Stimulated activated effector memory CD8-positive, alpha-beta T cell treated with anti-CD3 and anti-CD28 coated beads, Interleukin-12 subunit alpha, Interleukin-12 subunit beta, amount 100 ng/mL, for 72 hours (primary cell): ENCODE data around the gene IGSF21.

ENCODE experiments used
- ATAC-seq: fragments of 150-1000 bp; cut with Tn5 transposase; 2 replicates; pipeline ENCODE4 v1.10.0; 2021
- DNase-seq, 2 donors: peaks; one replicate each; pipeline ENCODE4 v3.0.0; 2021 to 2022; ENCODE audit warnings: low spot score in 2 of 2
- H3K27ac Mint-ChIP-seq: one replicate; pipeline ENCODE4 v1.8.0; 2022; ENCODE audit warnings: mild to moderate bottlenecking, mixed read lengths
- H3K36me3 Mint-ChIP-seq: one replicate; pipeline ENCODE4 v1.8.0; 2022; ENCODE audit warnings: mild to moderate bottlenecking, mixed read lengths
- H3K4me1 Mint-ChIP-seq: one replicate; pipeline ENCODE4 v1.8.0; 2022; ENCODE audit warnings: mixed read lengths
- H3K4me3 Mint-ChIP-seq: one replicate; pipeline ENCODE4 v1.8.0; 2022; ENCODE audit warnings: mild to moderate bottlenecking, mixed read lengths
- H3K9me3 Mint-ChIP-seq: one replicate; pipeline ENCODE4 v1.8.0; 2022; ENCODE audit warnings: mixed read lengths

The IGSF21 gene

DNA sequence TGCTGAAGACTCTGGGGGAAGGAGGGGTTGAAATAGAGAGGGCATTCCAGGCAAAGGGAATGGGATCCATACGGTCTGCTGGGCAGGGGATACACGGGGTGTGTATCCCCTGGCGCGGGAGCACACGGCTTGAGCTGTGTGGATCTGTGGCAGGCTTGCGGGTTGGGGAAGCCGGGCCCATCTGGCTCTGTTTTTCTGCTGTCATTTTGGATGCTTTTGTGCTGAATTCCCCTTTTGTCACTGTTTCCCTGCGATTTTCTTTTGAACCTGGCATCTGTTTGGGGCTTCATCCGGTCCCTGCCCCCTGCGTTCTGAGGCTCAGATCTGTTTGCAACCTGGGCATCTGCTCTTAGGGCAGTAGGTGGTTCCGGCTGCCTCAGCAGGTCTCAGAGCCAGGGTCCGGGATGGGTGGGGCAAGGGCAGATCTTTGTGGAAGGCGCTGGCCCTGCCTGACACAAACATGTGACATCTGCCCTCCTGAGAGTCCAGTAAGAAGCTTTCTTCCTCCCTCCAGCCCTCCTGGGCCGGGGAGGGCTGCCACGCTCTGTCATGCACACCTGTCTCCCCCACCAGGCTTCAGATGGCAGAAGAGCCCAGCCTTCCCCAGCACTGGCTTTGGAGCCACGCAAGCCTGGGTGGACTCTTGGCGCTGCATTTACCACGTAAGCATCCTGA, 84.0 kb downstream of the IGSF21 start:
- DNase-seq (no peak), ATAC-seq (no peak)
- Mint-ChIP-seq H3K4me3 (no peak overlapping the region), H3K4me1 (no peaks in the 10 kb centered on the region), H3K36me3 (no peaks in the 10 kb centered on the region), H3K27ac (no peak overlapping the region), H3K9me3 (no peaks in the 10 kb centered on the region)

DNA sequence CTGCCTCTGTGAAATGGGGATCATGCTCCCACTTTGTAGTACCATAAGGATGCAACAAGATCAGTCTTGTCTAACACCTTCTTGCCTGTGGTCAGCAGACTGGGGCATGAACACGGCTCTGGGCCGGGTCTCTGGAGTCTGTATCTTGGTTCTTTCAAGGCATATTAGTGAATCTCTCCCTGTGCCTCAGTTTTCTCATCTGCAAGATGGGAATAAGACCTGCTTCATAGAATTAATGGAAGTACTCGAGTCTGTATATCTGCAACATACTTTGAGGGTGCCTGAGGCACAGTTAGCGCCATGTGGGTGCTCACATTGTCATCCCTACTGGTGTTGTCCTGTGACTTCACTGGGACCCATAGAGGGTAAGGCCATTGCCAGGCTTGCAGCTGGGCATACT, 84.6 kb downstream of the IGSF21 start:
- no peak overlapping the region for H3K27ac Mint-ChIP-seq
- ATAC-seq, result no peak

DNA sequence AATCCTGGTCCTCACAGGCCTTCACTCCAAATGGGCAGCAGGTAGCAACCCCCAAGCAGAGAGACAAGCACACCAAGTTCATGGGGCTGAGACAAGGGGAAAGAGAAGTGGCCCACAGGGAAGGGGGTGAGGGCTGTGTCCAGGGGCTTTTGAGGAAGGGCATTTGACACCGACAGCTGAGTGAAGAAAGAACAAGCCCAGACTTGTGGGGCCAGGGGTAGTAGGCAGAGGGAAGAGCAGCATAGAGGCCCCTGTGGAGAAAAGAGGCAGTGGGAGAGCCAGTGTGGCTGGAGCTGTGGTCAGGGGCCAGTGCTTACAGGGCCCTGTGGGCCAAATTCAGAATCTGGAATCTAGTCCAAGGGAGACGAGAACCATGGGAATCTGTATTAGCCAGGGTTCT, 85.4 kb downstream of the IGSF21 start:
- no peak overlapping the region for H3K27ac Mint-ChIP-seq
- H3K4me3 Mint-ChIP-seq, result no peak overlapping the region
- DNase-seq (no peak), ATAC-seq (no peak)
- H3K36me3 Mint-ChIP-seq, result no peaks in the 10 kb centered on the region
- no peaks in the 10 kb centered on the region for H3K4me1 Mint-ChIP-seq
- no peaks in the 10 kb centered on the region for H3K9me3 Mint-ChIP-seq

More for the DNA sequence above, 84.6 kb downstream of the IGSF21 start:
- no peak for DNase-seq
- Mint-ChIP-seq H3K36me3 (no peaks in the 10 kb centered on the region), H3K4me1 (no peaks in the 10 kb centered on the region), H3K4me3 (no peak overlapping the region), H3K9me3 (no peaks in the 10 kb centered on the region)

DNA sequence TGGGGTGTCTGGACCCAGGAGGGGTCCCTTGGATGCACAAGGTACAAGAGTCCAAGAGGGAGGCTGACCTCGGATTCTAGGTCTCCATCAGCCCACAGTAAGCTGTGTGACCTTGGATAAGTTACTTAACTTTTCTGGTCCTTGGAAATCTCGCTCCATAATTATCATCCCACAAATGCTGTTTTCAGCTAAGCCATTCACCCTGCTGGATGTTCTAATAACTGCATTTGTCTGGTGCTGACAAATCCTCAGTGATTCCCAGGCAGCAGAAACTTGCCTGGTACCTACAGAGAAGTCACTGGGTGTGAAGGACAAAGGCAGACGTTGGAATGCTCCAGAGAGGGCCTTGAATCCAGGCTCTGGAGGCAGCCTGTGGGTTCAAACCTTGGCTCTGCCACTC, 89.7 kb downstream of the IGSF21 start:
- Mint-ChIP-seq H3K4me3 (no peak overlapping the region), H3K27ac (no peak overlapping the region), H3K36me3 (no peaks in the 10 kb centered on the region), H3K4me1 (no peaks in the 10 kb centered on the region), H3K9me3 (no peaks in the 10 kb centered on the region)
- no peak for DNase-seq
- ATAC-seq, result no peak

DNA sequence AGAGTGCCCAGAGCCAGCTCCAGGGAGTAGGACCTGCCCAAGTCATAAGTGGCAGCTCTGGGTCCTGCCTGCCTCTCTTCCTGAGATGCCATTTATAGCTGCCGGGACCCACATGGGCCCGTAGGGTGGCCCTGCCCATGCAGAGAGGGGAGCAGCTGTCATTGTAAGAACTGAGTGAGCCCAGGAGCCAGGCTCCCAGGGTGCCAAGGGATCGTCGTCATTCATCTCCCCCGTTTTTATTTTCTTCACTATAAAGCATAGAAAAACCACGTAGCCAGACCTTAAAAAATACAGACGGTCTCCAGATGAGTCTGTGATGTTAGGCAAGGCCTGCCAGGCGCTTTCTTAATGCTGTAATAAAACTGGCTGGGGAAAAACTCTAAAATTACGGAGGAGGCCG, 90.7 kb downstream of the IGSF21 start:
- H3K4me3 Mint-ChIP-seq, result no peak overlapping the region
- no peak for DNase-seq
- H3K27ac Mint-ChIP-seq, result no peak overlapping the region
- no peaks in the 10 kb centered on the region for H3K9me3 Mint-ChIP-seq
- ATAC-seq, result no peak
- H3K36me3 Mint-ChIP-seq, result no peaks in the 10 kb centered on the region
- no peaks in the 10 kb centered on the region for H3K4me1 Mint-ChIP-seq

DNA sequence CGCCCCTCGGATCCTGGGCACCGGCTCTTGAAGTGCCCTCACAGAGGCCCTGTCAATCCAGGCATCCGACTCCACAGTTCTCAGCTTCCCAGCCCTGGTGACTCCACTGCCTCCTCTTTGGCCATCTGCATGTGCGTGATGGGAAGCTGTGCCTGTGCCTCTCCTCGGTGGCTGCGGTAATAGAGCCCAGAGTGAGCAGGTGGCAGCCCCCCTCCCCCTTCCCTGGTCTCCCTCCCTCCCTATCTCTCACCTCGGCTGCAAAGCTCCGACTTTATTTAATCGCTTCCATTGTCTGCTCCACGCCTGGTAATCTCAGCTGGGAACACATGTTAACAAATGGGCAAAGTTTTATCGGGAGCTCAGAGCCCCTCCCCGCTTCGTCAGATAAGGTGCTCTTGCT, 91.9 kb downstream of the IGSF21 start:
- no peaks in the 10 kb centered on the region for H3K9me3 Mint-ChIP-seq
- no peak overlapping the region for H3K27ac Mint-ChIP-seq
- DNase-seq (no peak), ATAC-seq (no peak)
- H3K36me3 Mint-ChIP-seq, result no peaks in the 10 kb centered on the region
- H3K4me3 Mint-ChIP-seq, result no peak overlapping the region
- no peaks in the 10 kb centered on the region for H3K4me1 Mint-ChIP-seq

DNA sequence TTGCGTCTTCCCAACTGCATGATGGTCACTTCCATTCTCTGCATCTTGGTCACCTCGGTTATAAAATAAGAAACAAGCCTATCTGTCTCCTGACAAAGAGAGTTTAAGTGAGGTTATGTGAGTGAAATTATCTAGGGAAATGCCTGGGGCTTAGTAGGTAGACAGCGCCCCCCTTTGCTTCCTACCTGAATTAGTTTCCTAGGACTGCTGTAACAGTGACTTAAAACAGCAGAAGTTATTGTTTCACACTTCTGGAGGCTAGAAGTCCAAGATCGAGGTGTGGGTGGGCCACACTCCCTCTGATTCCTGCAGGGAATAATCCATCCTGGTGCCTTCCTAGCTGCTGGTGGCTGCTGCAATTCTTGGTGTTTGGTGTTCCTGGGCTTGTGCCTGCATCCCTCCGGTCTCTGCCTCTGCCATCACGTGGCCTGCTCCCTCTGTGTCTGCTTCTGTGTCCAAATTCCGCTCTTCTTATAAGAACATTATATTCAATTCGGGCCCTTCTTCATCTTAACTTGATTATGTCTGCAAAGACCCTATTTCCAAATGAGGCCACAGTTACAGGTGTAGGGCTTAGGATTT, 92.6 kb downstream of the IGSF21 start:
- no peak for ATAC-seq
- no peak overlapping the region for H3K4me3 Mint-ChIP-seq
- no peak for DNase-seq
- H3K4me1 Mint-ChIP-seq, result no peaks in the 10 kb centered on the region
- no peaks in the 10 kb centered on the region for H3K36me3 Mint-ChIP-seq
- H3K9me3 Mint-ChIP-seq, result no peaks in the 10 kb centered on the region
- H3K27ac Mint-ChIP-seq, result no peak overlapping the region

DNA sequence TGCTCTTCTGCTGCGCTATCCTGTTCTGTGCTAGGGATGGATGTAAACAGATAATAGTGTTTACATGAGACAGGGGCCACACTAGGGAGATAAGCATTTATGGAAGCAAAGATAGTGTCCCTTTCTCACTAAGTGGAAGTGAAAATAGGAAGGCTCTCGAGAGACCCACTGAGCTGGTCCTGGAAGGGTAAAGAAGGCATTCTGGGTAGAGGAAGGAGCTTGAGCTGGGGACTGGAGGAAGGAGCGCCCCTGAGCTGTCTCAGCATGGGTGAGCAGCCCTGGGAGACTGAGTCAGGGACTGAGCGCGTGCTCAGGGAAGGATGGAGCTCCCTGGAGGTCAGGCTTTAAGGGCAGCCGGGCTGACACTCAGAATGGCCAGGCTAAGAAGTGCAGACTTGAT, 93.3 kb downstream of the IGSF21 start:
- Mint-ChIP-seq H3K9me3 (no peaks in the 10 kb centered on the region), H3K4me1 (no peaks in the 10 kb centered on the region), H3K36me3 (no peaks in the 10 kb centered on the region), H3K27ac (no peak overlapping the region), H3K4me3 (no peak overlapping the region)
- DNase-seq (no peak), ATAC-seq (no peak)

DNA sequence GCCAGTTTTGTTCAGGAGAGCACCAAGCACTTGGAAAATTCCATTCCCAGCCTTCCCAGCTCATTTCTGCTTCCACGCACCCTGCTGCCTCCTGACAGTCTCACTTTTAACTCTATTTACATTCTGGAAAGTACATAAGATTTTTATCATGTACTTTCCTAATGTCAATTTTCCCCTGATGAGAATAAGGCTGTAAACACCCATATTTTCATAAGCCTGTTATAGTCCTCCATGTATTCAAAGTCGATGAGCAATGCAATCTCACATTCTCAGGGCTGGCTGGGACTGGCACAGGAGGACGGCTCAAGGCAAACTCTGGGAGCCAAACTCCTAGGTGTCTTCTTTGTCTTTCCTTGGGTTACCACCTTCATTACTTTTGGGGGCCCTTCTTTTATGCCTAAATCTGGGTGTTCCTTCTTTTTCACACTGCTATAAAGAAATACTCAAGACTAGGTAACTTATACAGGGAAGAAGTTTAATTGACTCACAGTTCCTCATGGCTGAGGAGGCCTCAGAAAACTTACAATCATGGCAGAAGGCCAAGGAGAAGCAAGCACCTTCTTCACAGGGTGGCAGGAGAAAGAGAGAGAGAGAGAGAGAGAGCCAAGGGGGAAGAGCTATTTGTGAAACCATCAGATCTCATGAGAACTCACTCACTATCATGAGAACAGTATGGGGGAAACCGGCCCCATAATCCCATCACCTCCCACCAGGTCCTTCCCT, 94.6 kb downstream of the IGSF21 start:
- H3K27ac Mint-ChIP-seq, result no peak overlapping the region
- H3K36me3 Mint-ChIP-seq, result no peaks in the 10 kb centered on the region
- H3K4me3 Mint-ChIP-seq, result no peak overlapping the region
- H3K4me1 Mint-ChIP-seq, result no peaks in the 10 kb centered on the region
- DNase-seq, result no peak
- no peak for ATAC-seq
- H3K9me3 Mint-ChIP-seq, result no peaks in the 10 kb centered on the region

DNA sequence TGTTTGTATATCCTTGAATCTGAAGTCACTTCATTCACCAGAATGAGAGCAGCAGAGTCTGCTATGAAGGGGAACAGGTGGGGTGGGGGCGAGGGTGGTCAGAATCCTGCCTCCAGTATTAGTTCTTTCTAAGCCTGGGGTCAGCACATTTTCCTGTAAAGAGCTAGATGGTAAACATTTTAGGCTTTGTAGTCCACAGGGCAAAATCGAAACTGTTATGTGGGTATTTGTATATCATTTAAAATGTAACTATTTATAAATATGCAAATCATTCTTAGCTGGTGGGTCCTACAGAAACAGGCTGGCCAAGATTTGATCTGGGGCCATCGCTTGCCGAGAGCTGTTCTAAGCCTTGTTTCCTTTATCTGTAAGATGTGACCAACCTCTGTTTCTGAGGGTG, 96.0 kb downstream of the IGSF21 start:
- no peaks in the 10 kb centered on the region for H3K4me1 Mint-ChIP-seq
- ATAC-seq (no peak), DNase-seq (no peak)
- no peak overlapping the region for H3K27ac Mint-ChIP-seq
- H3K9me3 Mint-ChIP-seq, result no peaks in the 10 kb centered on the region
- H3K4me3 Mint-ChIP-seq, result no peak overlapping the region
- H3K36me3 Mint-ChIP-seq, result no peaks in the 10 kb centered on the region

DNA sequence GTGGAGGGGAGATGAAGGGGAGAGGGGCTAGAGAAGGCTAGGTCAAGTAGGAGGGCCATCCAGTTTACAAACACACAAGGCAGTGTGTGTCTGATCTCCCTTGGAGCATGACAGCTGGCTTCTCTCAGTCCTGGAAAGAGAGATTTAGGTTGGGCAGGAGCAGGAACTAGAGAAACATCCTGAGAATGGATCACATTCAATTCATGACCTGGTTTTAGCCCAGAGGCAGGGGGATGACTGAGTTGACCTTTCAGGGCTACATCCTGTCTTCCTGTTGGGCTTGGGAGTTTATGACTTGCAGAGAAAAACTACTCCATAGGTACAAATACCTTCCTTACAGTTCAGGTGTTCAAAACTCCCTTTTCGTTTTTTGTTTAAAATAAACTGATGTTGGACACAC, 97.0 kb downstream of the IGSF21 start:
- H3K9me3 Mint-ChIP-seq, result no peaks in the 10 kb centered on the region
- ATAC-seq (no peak), DNase-seq (no peak)
- no peak overlapping the region for H3K27ac Mint-ChIP-seq
- no peaks in the 10 kb centered on the region for H3K36me3 Mint-ChIP-seq
- no peaks in the 10 kb centered on the region for H3K4me1 Mint-ChIP-seq
- H3K4me3 Mint-ChIP-seq, result no peak overlapping the region

DNA sequence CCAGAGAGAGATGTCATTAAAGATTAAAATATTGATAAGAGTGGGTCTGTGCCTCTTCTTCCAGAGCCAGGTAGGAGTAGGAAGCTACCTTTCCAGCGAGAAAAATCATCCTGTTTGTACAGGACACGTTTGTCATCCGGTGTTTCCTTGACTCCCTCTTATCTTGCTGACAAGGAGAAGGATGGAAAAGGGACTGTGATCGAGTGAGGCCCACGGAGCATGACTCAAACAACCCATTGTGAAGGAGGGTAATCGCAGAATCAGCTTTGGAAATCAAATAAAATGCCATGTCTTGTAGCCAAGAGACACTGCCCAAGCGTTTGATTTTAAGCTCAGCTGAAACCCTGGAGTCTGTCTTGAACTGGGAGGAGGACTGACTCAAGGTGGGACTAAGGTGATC, 97.7 kb downstream of the IGSF21 start:
- Mint-ChIP-seq H3K4me3 (no peak overlapping the region), H3K9me3 (no peaks in the 10 kb centered on the region)

DNA sequence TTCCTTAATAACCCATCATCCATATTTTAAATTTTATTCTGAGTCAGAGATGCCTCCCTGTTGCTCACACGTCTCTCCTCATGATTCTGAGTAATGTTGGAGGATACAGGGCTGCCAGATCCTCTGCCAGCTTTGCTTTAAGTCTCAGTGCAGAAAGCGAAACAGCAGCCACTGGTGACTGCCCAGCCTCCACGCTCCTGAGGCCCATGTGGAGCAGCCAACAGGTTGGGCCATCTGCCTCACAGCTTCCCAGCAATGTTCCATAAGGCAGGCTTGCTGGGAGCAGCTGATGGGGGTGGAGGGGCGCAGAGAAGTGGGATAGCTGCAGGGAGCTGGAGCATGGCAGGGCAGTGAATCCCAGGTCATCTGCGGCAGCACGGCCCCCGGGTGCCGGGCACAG, 104.2 kb downstream of the IGSF21 start:
- Mint-ChIP-seq H3K36me3 (no peaks in the 10 kb centered on the region), H3K27ac (no peak overlapping the region), H3K4me1 (no peaks in the 10 kb centered on the region), H3K4me3 (no peak overlapping the region), H3K9me3 (peaks cover 2% of the 10 kb centered on the region)
- DNase-seq, result no peak
- no peak for ATAC-seq

More for the DNA sequence above, 97.7 kb downstream of the IGSF21 start:
- no peak for DNase-seq
- H3K36me3 Mint-ChIP-seq, result no peaks in the 10 kb centered on the region
- no peak for ATAC-seq
- no peaks in the 10 kb centered on the region for H3K4me1 Mint-ChIP-seq
- H3K27ac Mint-ChIP-seq, result no peak overlapping the region

DNA sequence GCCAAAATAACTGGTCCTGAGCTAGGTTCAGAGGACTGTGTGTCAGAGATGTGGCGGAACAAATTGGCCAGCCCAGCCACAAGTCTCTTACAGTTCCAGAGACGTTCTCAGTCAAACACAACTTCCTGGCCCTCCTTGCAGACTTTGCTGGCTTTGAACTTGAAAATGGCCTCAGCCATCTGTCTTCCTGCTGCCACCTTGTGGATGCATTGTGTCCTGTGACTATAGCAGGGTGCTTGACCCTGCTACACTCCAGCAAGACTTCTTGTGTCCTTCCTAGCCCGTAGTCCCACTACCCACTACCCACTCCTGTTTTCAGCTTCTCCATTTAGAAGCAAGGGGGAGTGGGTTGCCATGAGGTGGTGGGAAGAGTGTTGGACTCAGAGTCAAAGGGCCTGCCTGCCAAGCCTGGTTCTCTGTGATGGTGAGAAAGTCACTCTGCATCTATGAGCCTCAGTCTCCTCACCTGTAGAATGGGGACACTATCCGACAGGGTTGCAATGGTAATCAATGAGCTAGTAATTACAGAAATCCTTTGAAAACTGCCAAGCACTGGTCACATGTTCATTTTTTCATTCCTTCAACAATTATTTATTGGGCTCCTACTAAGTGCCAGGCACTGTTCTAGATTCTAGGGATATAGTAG, 109.9 kb downstream of the IGSF21 start:
- no peak for ATAC-seq
- peaks cover 10% of the 10 kb centered on the region for H3K9me3 Mint-ChIP-seq
- H3K4me3 Mint-ChIP-seq, result no peak overlapping the region
- DNase-seq, result no peak
- no peaks in the 10 kb centered on the region for H3K4me1 Mint-ChIP-seq
- H3K36me3 Mint-ChIP-seq, result no peaks in the 10 kb centered on the region
- no peak overlapping the region for H3K27ac Mint-ChIP-seq

DNA sequence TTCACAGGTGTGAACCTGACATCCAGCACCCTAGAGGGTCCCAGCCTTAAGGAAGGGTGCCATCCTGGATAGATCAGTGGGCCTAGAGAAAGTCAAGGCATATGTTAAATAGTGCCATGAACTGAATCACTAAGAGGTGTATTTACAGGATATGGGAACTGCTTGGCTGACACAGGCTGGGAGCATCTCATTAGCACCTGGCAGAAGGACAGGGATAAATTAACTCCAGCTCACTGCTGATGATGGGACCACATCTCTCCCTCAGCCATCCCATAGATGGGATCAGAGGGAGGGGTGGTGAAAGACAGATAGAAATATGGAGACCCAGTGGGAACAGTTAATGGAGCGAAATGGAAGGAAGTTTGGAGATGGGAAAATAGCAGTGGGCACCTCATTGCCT, 122.0 kb downstream of the IGSF21 start:
- ATAC-seq, result no peak
- H3K4me3 Mint-ChIP-seq, result no peak overlapping the region
- no peaks in the 10 kb centered on the region for H3K36me3 Mint-ChIP-seq
- DNase-seq, result no peak
- peaks cover 3% of the 10 kb centered on the region for H3K9me3 Mint-ChIP-seq
- no peak overlapping the region for H3K27ac Mint-ChIP-seq
- H3K4me1 Mint-ChIP-seq, result no peaks in the 10 kb centered on the region

DNA sequence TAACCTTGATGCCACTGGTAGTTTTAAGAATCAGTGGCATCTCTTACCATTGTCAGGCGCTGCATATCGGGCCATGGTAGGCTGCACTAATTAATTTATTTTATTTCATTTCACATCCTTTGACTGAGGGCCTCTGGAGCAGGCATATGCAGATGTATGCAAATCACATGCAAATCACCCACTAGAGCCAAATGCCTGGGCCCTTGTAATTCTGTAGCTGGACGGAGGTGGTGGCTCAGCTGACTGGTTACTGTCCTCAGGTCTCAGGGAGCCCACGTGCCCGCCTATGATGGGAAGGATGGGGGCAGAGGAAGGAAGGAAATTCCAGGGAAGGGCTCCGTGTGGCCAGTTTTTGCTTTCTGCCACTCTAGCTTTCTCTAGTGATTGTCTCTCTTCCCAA, 122.7 kb downstream of the IGSF21 start:
- Mint-ChIP-seq H3K9me3 (peaks cover 6% of the 10 kb centered on the region), H3K4me1 (no peaks in the 10 kb centered on the region), H3K4me3 (no peak overlapping the region), H3K36me3 (no peaks in the 10 kb centered on the region), H3K27ac (no peak overlapping the region)
- DNase-seq (no peak), ATAC-seq (no peak)
